Prostate gland (tissue), 2 donors: ENCODE data around the gene FREM3. TPM values are rescaled to one million over a fixed set of nuclear protein-coding genes. Genes with fewer than 3 reads are reported as not detected.
A peak's percentile ranks its signal among the peaks of the same experiment; 100 is the strongest.
"Not testable (repeated sequence)": the region's sequence is repeated elsewhere in the genome, so short reads cannot be mapped to it uniquely, and the experiment has no call there.

Experiments used
- DNase-seq: peaks from one replicate; pipeline ENCODE4 v3.0.0-alpha.2; 2019; ENCODE audit warnings: low spot score
- H3K27ac ChIP-seq, 2 donors: fragments of 200-600 bp; sonication (generic); 2 replicates each; pipeline ENCODE4 v1.5.1; 2017 to 2019
- H3K27me3 ChIP-seq: fragments of 200-600 bp; sonication (generic); replicated peaks from 2 replicates; pipeline ENCODE4 v1.5.1; 2019; ENCODE audit not compliant: insufficient read depth
- H3K36me3 ChIP-seq, 2 donors: fragments of 200-600 bp; sonication (generic); 1 replicate in 1 of 2; 2 replicates in 1 of 2; pipeline versions ENCODE4 v1.5.1 to v1.8.1; 2017 to 2019
- H3K4me1 ChIP-seq: fragments of 200-600 bp; sonication (generic); replicated peaks from 2 replicates; pipeline ENCODE4 v1.5.1; 2019
- H3K4me3 ChIP-seq, 2 donors: fragments of 200-600 bp; sonication (generic); 2 replicates each; pipeline ENCODE4 v1.5.1; 2017 to 2019
- H3K9me3 ChIP-seq: fragments of 200-600 bp; sonication (generic); 2 replicates; pipeline ENCODE4 v1.5.1; 2017
- POLR2A ChIP-seq: fragments of 450-650 bp; IDR thresholded peaks from one replicate; pipeline ENCODE4 v1.6.1; 2016; ENCODE audit warnings: antibody characterized with exemption, mild to moderate bottlenecking
- POLR2AphosphoS5 ChIP-seq: sonication (generic); formaldehyde crosslinking; IDR thresholded peaks from one replicate; pipeline ENCODE4 v1.6.1; 2017; ENCODE audit warnings: antibody characterized with exemption
- WGBS: methylation state at CpG from one replicate; pipeline ENCODE4 v1.1.5; 2018; 5-methylcytosine and 5-hydroxymethylcytosine counted together
- intact Hi-C: fragments of 100-400 bp; cut with DNase I; formaldehyde crosslinking; loops from one replicate; pipeline ENCODE4 v1.14.2; 2022
- total RNA-seq, 2 donors: library from RNA; depleted of rRNA; stranded (reverse); fragments of >200 nt; gene quantifications; one replicate each; pipeline ENCODE4 v1.1.0, GENCODE V29; 2016
- TF ChIP-seq, protein P1 (sequence below), 4 experiments: fragments of 200-600 bp in 2 of 4; fragments of 450-650 bp in 2 of 4; sonication (generic) in 2 of 4; IDR thresholded peaks; 1 replicate in 3 of 4; 2 replicates in 1 of 4; pipeline ENCODE4 v1.5.1; 2016 to 2019; ENCODE audit warnings: antibody characterized with exemption in 4 of 4, mild to moderate bottlenecking in 2 of 4, moderate library complexity in 2 of 4

FREM3 gene
- total RNA-seq, 2 donors from 2014 or later, result 0.06 TPM; not detected in 1

DNA sequence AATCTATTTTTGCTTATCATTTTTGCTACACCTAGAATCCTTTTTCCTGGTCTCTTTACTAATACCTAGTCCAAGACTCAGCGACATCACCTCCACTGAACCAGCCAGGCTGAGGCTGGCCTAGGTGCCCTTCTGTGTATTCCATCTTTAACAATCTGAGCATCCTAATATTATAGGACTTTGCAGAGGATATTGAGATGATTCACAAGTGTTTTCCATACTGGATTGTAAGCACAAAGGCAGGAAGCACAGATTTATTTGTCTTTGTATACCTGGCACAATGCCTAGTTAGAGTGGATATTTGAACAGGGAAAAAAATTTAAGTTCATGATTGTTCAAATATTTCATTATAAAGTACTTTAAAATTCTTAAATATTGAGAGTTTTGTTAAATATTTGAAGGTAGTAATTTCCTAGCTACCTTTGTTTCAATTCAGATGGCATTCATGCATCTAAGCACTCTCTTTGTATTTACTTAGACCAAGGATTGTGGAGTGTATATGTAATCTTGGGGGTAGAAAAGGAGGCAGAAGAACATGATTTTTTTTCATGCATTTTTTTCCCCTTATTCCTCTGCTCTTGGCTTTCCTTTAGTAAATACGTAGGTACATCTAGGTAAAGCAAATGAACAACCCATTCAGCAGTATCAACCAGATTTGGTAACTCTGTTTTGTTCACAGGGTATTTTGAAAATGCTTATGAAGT is 168.5 kb downstream of the FREM3 start:
- Histone ChIP-seq H3K4me3 (no peak overlapping the region), H3K27me3 (no peaks in the 10 kb centered on the region), H3K4me1 (no peaks in the 10 kb centered on the region), H3K27ac (no peak overlapping the region), H3K36me3 (peaks cover 0 to 5% of the 10 kb centered on the region in 2 donors), H3K9me3 (no peaks in the 10 kb centered on the region)
- DNase-seq, result no peak
- no peak for TF ChIP-seq POLR2A
- no peak for TF ChIP-seq POLR2AphosphoS5
- TF ChIP-seq, protein P1, sequence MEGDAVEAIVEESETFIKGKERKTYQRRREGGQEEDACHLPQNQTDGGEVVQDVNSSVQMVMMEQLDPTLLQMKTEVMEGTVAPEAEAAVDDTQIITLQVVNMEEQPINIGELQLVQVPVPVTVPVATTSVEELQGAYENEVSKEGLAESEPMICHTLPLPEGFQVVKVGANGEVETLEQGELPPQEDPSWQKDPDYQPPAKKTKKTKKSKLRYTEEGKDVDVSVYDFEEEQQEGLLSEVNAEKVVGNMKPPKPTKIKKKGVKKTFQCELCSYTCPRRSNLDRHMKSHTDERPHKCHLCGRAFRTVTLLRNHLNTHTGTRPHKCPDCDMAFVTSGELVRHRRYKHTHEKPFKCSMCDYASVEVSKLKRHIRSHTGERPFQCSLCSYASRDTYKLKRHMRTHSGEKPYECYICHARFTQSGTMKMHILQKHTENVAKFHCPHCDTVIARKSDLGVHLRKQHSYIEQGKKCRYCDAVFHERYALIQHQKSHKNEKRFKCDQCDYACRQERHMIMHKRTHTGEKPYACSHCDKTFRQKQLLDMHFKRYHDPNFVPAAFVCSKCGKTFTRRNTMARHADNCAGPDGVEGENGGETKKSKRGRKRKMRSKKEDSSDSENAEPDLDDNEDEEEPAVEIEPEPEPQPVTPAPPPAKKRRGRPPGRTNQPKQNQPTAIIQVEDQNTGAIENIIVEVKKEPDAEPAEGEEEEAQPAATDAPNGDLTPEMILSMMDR (IDR thresholded peaks at IDR 0.05), result no peak
- intact Hi-C loops, result no loop called here
- 87% methylated on average over 2 of the region's 2 CpGs for WGBS

DNA sequence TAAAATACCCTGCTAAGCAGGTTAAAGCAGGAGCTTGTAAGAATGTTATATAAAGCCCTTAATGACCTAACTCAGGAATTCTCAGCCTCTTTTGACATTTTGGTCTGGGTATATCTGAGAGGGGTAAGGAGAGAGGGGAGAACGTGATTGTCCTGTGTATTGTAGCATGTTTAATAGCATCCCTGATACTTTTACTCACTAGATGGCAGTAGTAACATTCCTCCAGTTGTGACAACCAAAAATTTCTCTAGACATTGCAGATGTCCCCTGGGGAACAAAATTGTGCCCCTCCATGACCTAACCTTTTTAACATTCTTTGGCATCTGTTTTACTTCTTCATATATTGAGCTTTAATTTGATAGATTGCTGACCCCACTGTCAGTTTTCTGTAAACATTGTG is 169.1 kb downstream of the FREM3 start:
- Histone ChIP-seq H3K9me3 (no peaks in the 10 kb centered on the region), H3K4me3 (no peak overlapping the region), H3K4me1 (no peaks in the 10 kb centered on the region), H3K36me3 (peaks cover 0 to 2% of the 10 kb centered on the region in 2 donors), H3K27ac (no peak overlapping the region), H3K27me3 (no peaks in the 10 kb centered on the region)
- intact Hi-C loops, result no loop called here
- WGBS, result 32% methylated on average over 1 of the region's 1 CpG
- no peak for TF ChIP-seq POLR2AphosphoS5
- no peak for TF ChIP-seq POLR2A
- TF ChIP-seq, protein P1 (IDR thresholded peaks at IDR 0.05), result peak in 1 of 4 experiments; percentile 12
- no peak for DNase-seq

DNA sequence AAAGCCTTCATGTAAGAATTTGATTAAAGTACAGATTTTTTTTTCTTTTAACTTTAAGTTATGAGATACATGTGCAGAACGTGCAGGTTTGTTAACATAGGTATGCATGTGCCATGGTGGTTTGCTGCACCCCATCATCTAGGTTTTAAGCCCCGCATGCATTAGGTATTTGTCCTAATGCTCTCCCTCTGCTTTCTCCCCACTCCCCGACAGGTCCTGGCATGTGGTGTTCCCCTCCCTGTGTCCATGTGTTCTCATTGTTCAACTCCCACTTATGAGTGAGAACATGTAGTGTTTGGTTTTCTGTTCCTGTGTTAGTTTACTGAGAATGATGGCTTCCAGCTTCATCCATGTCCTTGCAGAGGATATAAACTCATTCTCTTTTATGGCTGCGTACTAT is 172.4 kb downstream of the FREM3 start:
- WGBS, result 67% methylated on average over 4 of the region's 4 CpGs

More for the DNA sequence above, 172.4 kb downstream of the FREM3 start:
- H3K4me3 ChIP-seq, intact Hi-C loops, H3K27me3 ChIP-seq, H3K36me3 ChIP-seq, H3K27ac ChIP-seq, H3K4me1 ChIP-seq, DNase-seq, H3K9me3 ChIP-seq: not testable (repeated sequence)

Other genes starting within 250 kb of the FREM3 start
- gene SMARCA5, start 187.0 kb downstream of the FREM3 start, total RNA-seq, result 10 to 100 TPM; 36.7 to 62.5 TPM
- gene GYPE, start 204.9 kb upstream of the FREM3 start, total RNA-seq, result under 1 TPM in 1 of 2 donors, not detected in 1; 0.46 TPM